Panc1 (cell line): ENCODE results near the gene TBRG4. TPM values are rescaled to one million over a fixed set of nuclear protein-coding genes. Genes with fewer than 3 reads are reported as not detected.

Source experiments
- ATAC-seq: fragments of 200-7000 bp; cut with Tn5 transposase; 2 replicates; pipeline ENCODE4 v1.9.1; 2020; ENCODE audit warnings: mild to moderate bottlenecking, moderate library complexity
- BruUV-seq: library from RNA; stranded (reverse); fragments of 400-500 nt; replicated peaks from 2 replicates; lab custom pipeline; 2021; lab: Mats Ljungman, UMichigan
- CTCF ChIA-PET: fragments of 300-600 bp; sonication (Branson Sonifier 250); formaldehyde crosslinking; loops from one replicate; lab custom pipeline; 2022; ENCODE audit warnings: antibody characterized with exemption; lab: Charles Lee
- POLR2A ChIA-PET: fragments of 300-600 bp; sonication (Branson Sonifier 250); formaldehyde crosslinking; loops from one replicate; lab custom pipeline; 2022; ENCODE audit warnings: antibody characterized with exemption; lab: Charles Lee
- DNase-seq: peaks from one replicate; pipeline ENCODE4 v3.0.0-alpha.2; 2010; ENCODE audit warnings: low read depth, low spot score
- H3K27ac ChIP-seq: 2 replicates; pipeline ENCODE4 v1.5.1; 2011; ENCODE audit warnings: mild to moderate bottlenecking, low read length, inconsistent platforms
- H3K27me3 ChIP-seq: fragments of 200-500 bp; sonication (Bioruptor generic); 2 replicates; pipeline ENCODE4 v1.6.0; 2014; ENCODE audit warnings: low read length, inconsistent platforms; ENCODE audit not compliant: control insufficient read depth, insufficient read depth
- H3K36me3 ChIP-seq: fragments of 200-500 bp; sonication (Bioruptor generic); 2 replicates; pipeline ENCODE4 v1.5.1; 2014; ENCODE audit warnings: inconsistent platforms, mild to moderate bottlenecking, low read length, moderate library complexity; ENCODE audit not compliant: control insufficient read depth, insufficient read depth
- H3K4me1 ChIP-seq: 2 replicates; pipeline ENCODE4 v1.5.1; 2011; ENCODE audit warnings: inconsistent platforms, mild to moderate bottlenecking, low read length, moderate library complexity; ENCODE audit not compliant: control insufficient read depth, insufficient read depth
- H3K4me3 ChIP-seq, 2 experiments: 2 replicates each; pipeline ENCODE4 v1.5.1; 2011 to 2012; ENCODE audit warnings: low read depth in 2 of 2, low read length in 2 of 2, mild to moderate bottlenecking in 2 of 2, inconsistent platforms in 1 of 2, moderate library complexity in 1 of 2
- H3K9me3 ChIP-seq: fragments of 200-500 bp; sonication (Bioruptor generic); 2 replicates; pipeline ENCODE4 v1.5.1; 2014; ENCODE audit warnings: low read depth, mild to moderate bottlenecking, inconsistent platforms, low read length, moderate library complexity; ENCODE audit not compliant: control insufficient read depth, insufficient read depth
- POLR2AphosphoS5 ChIP-seq: IDR thresholded peaks from 2 replicates; pipeline ENCODE4 v1.6.1; 2012; ENCODE audit warnings: mild to moderate bottlenecking, low read depth, low read length, moderate library complexity
- SIN3A ChIP-seq: IDR thresholded peaks from 2 replicates; pipeline ENCODE4 v1.6.1; 2012; ENCODE audit warnings: low read depth, mild to moderate bottlenecking, low read length, moderate library complexity, borderline replicate concordance; ENCODE audit not compliant: insufficient read depth
- TCF7L2 ChIP-seq: IDR thresholded peaks from 2 replicates; pipeline ENCODE4 v1.6.1; 2011; ENCODE audit warnings: mild to moderate bottlenecking, low read depth, low read length, inconsistent platforms
- in situ Hi-C: cut with HindIII; loops from 2 replicates; pipeline ENCODE4 v1.10.0; 2016; ENCODE audit warnings: low sequenced_read_pairs, low pct_unique_long_range_greater_than_20kb
- intact Hi-C: fragments of 100-400 bp; cut with micrococcal nuclease; formaldehyde crosslinking; loops from one replicate; pipeline ENCODE4 v1.10.0; 2022; ENCODE audit not compliant: unreplicated experiment
- total RNA-seq: library from RNA; stranded (reverse); gene quantifications from one replicate; pipeline ENCODE4 v1.2.1, GENCODE V29; 2021; ENCODE audit not compliant: unreplicated experiment
- TF ChIP-seq, protein P1 (sequence below), 2 experiments: IDR thresholded peaks; 2 replicates each; pipeline ENCODE4 v1.6.1; 2011 to 2012; ENCODE audit warnings: low read depth in 2 of 2, control low read depth in 1 of 2, low read length in 1 of 2, mild to moderate bottlenecking in 1 of 2, moderate library complexity in 1 of 2; ENCODE audit not compliant: insufficient read depth in 1 of 2
- TF ChIP-seq, protein P2 (sequence below): fragments of 450-650 bp; IDR thresholded peaks from 2 replicates; pipeline ENCODE4 v1.5.1; 2017; ENCODE audit warnings: mild to moderate bottlenecking

TBRG4 gene
- total RNA-seq, 1 experiment from 2014 or later, result 149 TPM

DNA sequence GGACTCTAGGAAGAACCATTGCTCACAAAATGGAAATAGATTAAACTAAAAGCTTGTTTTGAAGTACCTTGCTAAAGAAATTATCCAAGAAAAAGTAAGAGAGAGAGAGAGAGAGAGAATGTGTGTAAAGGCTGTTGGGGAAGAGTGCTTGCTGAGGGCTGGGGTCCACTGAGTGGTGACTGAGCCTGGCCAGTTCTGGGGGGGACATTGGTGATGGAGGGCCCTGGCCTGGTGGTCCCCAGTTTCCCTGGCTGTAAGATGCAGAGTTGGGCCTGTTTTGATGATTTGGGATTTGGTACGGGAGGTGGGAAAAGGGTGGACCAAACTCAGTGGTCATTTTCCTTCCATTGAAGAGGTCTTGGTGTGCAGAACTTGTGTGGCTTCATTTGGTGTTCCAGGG, 47.0 kb upstream of the TBRG4 start:
- no peaks in the 10 kb centered on the region for H3K4me1 ChIP-seq
- in situ Hi-C loops (no loop called here), intact Hi-C loops (loop anchor here (10.0 kb wide), 1 partner anchor 416 kb away; the partner anchor contains the start of gene ADCY1)
- H3K27me3 ChIP-seq, result peaks cover 4% of the 10 kb centered on the region; the same call in 1 of the 2 replicates
- ChIA-PET CTCF (interaction anchor here (1.1 kb wide), 1 partner anchor 102 kb away, joined by 3 read pairs; no protein-coding TSS in a partner anchor), POLR2A (no interaction called here)
- ATAC-seq, result no peak
- BruUV-seq, result no TSS peak
- no peaks in the 10 kb centered on the region for H3K9me3 ChIP-seq
- DNase-seq, result no peak
- no peak overlapping the region for H3K27ac ChIP-seq
- H3K36me3 ChIP-seq, result no peaks in the 10 kb centered on the region
- TF ChIP-seq, protein P1, sequence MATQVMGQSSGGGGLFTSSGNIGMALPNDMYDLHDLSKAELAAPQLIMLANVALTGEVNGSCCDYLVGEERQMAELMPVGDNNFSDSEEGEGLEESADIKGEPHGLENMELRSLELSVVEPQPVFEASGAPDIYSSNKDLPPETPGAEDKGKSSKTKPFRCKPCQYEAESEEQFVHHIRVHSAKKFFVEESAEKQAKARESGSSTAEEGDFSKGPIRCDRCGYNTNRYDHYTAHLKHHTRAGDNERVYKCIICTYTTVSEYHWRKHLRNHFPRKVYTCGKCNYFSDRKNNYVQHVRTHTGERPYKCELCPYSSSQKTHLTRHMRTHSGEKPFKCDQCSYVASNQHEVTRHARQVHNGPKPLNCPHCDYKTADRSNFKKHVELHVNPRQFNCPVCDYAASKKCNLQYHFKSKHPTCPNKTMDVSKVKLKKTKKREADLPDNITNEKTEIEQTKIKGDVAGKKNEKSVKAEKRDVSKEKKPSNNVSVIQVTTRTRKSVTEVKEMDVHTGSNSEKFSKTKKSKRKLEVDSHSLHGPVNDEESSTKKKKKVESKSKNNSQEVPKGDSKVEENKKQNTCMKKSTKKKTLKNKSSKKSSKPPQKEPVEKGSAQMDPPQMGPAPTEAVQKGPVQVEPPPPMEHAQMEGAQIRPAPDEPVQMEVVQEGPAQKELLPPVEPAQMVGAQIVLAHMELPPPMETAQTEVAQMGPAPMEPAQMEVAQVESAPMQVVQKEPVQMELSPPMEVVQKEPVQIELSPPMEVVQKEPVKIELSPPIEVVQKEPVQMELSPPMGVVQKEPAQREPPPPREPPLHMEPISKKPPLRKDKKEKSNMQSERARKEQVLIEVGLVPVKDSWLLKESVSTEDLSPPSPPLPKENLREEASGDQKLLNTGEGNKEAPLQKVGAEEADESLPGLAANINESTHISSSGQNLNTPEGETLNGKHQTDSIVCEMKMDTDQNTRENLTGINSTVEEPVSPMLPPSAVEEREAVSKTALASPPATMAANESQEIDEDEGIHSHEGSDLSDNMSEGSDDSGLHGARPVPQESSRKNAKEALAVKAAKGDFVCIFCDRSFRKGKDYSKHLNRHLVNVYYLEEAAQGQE (IDR thresholded peaks at IDR 0.05; ENCODE audit: insufficient read depth in 1 of 2, low read depth in 2 of 2, low read length in 1 of 2), result no peak
- TF ChIP-seq SIN3A (no peak), TCF7L2 (no peak), POLR2AphosphoS5 (no peak)
- TF ChIP-seq, protein P2, sequence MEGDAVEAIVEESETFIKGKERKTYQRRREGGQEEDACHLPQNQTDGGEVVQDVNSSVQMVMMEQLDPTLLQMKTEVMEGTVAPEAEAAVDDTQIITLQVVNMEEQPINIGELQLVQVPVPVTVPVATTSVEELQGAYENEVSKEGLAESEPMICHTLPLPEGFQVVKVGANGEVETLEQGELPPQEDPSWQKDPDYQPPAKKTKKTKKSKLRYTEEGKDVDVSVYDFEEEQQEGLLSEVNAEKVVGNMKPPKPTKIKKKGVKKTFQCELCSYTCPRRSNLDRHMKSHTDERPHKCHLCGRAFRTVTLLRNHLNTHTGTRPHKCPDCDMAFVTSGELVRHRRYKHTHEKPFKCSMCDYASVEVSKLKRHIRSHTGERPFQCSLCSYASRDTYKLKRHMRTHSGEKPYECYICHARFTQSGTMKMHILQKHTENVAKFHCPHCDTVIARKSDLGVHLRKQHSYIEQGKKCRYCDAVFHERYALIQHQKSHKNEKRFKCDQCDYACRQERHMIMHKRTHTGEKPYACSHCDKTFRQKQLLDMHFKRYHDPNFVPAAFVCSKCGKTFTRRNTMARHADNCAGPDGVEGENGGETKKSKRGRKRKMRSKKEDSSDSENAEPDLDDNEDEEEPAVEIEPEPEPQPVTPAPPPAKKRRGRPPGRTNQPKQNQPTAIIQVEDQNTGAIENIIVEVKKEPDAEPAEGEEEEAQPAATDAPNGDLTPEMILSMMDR, result no peak
- no peak overlapping the region for H3K4me3 ChIP-seq

GRCh38 chr7:45157653-45158401, 46.3 kb upstream of the TBRG4 start, which contains the start of gene RAMP3:
TSS of gene RAMP3 (plus strand) at chr7:45157791. CDS start at chr7:45157829, 38 bp downstream.
- H3K9me3 ChIP-seq, result no peaks in the 10 kb centered on the region
- no peak within 1 kb of the TSS for H3K27ac ChIP-seq
- no peak for DNase-seq
- BruUV-seq, result no TSS peak
- no peaks in the 10 kb centered on the region for H3K4me1 ChIP-seq
- POLR2A ChIA-PET, result no interaction called here
- H3K27me3 ChIP-seq, result peaks cover 4% of the 10 kb centered on the region; the same call in 1 of the 2 replicates
- in situ Hi-C loops (no loop called here), intact Hi-C loops (loop anchor here (10.0 kb wide), 1 partner anchor 417 kb away; the partner anchor contains the start of gene ADCY1)
- TF ChIP-seq, protein P2, result no peak
- TF ChIP-seq POLR2AphosphoS5 (no peak), TCF7L2 (no peak), SIN3A (no peak)
- TF ChIP-seq, protein P1 (IDR thresholded peaks at IDR 0.05; ENCODE audit: insufficient read depth in 1 of 2, low read depth in 2 of 2, low read length in 1 of 2), result no peak
- H3K36me3 ChIP-seq, result no peaks in the 10 kb centered on the region
- CTCF ChIA-PET, result interaction anchor here (1.1 kb wide), 1 partner anchor 102 kb away, joined by 3 read pairs; no protein-coding TSS in a partner anchor
- no peak within 1 kb of the TSS for H3K4me3 ChIP-seq
- no peak for ATAC-seq
